ENCODE results near the gene NBL1. TPM values are rescaled to one million over a fixed set of nuclear protein-coding genes. Genes with fewer than 3 reads are reported as not detected.
A peak's percentile ranks its signal among the peaks of the same experiment; 100 is the strongest.

The NBL1 gene
- total RNA-seq, 1 donor from 2014 or later: 2.4 TPM

DNA sequence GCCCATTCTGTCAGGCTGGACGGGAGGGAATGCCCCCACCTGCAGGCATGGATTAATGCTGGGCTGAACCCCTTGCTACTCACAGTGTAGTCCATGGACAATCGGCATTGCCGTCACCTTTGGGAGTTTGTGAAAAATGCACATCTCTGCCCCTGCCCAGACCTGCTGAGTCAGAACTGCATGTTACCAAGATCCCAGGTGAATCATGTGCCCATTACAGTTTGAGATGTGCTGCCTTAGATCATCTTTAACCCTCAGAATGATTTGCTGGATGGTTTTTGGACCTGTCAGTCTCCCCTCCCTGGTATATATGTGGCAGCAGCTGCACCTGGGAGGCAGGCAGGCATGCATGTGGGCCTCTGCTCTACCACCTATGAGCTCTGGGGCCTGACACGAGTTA, 35.6 kb downstream of the NBL1 start:
- Histone ChIP-seq H3K36me3 (no peaks in the 10 kb centered on the region), H3K79me2 (ENCODE audit: low read depth) (no peaks in the 10 kb centered on the region), H3K4me2 (no peak overlapping the region), H3K27me3 (peaks cover 16% of the 10 kb centered on the region), H3K9ac (no peak overlapping the region), H3K4me1 (no peaks in the 10 kb centered on the region), H3K9me3 (ENCODE audit: low read depth) (no peaks in the 10 kb centered on the region), H2AFZ (replicated peaks) (no peak overlapping the region), H3K27ac (no peak overlapping the region), H3K4me3 (no peak overlapping the region), H3F3A (ENCODE audit: low read depth) (no peaks in the 10 kb centered on the region), H4K20me1 (ENCODE audit: low read depth) (peaks cover 14% of the 10 kb centered on the region)
- H3K27me3 Mint-ChIP-seq (ENCODE audit: insufficient read depth, low read depth): peaks cover 10% of the 10 kb centered on the region
- TF ChIP-seq, protein P1, sequence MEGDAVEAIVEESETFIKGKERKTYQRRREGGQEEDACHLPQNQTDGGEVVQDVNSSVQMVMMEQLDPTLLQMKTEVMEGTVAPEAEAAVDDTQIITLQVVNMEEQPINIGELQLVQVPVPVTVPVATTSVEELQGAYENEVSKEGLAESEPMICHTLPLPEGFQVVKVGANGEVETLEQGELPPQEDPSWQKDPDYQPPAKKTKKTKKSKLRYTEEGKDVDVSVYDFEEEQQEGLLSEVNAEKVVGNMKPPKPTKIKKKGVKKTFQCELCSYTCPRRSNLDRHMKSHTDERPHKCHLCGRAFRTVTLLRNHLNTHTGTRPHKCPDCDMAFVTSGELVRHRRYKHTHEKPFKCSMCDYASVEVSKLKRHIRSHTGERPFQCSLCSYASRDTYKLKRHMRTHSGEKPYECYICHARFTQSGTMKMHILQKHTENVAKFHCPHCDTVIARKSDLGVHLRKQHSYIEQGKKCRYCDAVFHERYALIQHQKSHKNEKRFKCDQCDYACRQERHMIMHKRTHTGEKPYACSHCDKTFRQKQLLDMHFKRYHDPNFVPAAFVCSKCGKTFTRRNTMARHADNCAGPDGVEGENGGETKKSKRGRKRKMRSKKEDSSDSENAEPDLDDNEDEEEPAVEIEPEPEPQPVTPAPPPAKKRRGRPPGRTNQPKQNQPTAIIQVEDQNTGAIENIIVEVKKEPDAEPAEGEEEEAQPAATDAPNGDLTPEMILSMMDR (IDR thresholded peaks at IDR 0.05): no peak
- TF ChIP-seq EZH2 (IDR thresholded peaks at IDR 0.05) (no peak), EZH2phosphoT487 (IDR thresholded peaks at IDR 0.05) (no peak)
- H3K36me3 Mint-ChIP-seq: no peaks in the 10 kb centered on the region
- no peak overlapping the region for H3K4me3 Mint-ChIP-seq
- H3K27ac Mint-ChIP-seq: no peak overlapping the region
- DNase-seq (ENCODE audit: low spot score): no peak
- H3K9me3 Mint-ChIP-seq: no peaks in the 10 kb centered on the region
- peaks cover 3% of the 10 kb centered on the region for H3K4me1 Mint-ChIP-seq

DNA sequence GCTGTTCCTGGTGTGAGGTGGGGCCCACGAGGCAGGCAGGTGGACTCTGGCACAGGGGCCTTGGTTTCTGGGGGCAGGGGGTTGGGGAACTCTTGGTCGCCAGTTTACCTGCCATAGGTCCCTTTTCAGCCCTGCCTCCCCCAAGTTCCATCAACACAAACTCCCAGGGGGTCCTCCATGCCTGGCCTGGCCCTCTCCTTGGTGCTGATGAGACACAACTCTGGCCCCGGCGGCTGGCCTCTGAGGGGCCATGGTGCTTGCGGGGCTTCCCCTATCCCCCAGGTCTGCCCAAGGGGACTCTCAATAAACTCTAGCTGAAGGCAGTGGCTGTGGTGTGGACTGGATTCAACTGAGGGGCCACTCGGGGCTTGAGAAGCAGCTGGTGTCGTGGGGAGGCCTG, 36.5 kb downstream of the NBL1 start:
- H4K20me1 ChIP-seq (ENCODE audit: low read depth): peaks cover 8% of the 10 kb centered on the region
- no peaks in the 10 kb centered on the region for H3K4me1 ChIP-seq
- no peaks in the 10 kb centered on the region for H3K36me3 Mint-ChIP-seq
- H3K4me2 ChIP-seq: no peak overlapping the region
- H3K4me3 ChIP-seq: no peak overlapping the region
- peaks cover 10% of the 10 kb centered on the region for H3K27me3 Mint-ChIP-seq (ENCODE audit: insufficient read depth, low read depth)
- H3K36me3 ChIP-seq: no peaks in the 10 kb centered on the region
- H3K27ac ChIP-seq: no peak overlapping the region
- H3K79me2 ChIP-seq (ENCODE audit: low read depth): no peaks in the 10 kb centered on the region
- H3F3A ChIP-seq (ENCODE audit: low read depth): no peaks in the 10 kb centered on the region
- no peaks in the 10 kb centered on the region for H3K9me3 Mint-ChIP-seq
- no peak overlapping the region for H3K27ac Mint-ChIP-seq
- no peaks in the 10 kb centered on the region for H3K9me3 ChIP-seq (ENCODE audit: low read depth)
- H3K4me3 Mint-ChIP-seq: no peak overlapping the region
- no peak overlapping the region for H2AFZ ChIP-seq (replicated peaks)
- peaks cover 7% of the 10 kb centered on the region for H3K27me3 ChIP-seq
- peak; percentile 59 for DNase-seq (ENCODE audit: low spot score)
- H3K4me1 Mint-ChIP-seq: peaks cover 3% of the 10 kb centered on the region
- H3K9ac ChIP-seq: no peak overlapping the region
- TF ChIP-seq EZH2phosphoT487 (IDR thresholded peaks at IDR 0.05) (no peak), EZH2 (IDR thresholded peaks at IDR 0.05) (no peak)
- TF ChIP-seq, protein P1 (IDR thresholded peaks at IDR 0.05): no peak

- no peaks in the 10 kb centered on the region for H3K36me3 Mint-ChIP-seq
- H4K20me1 ChIP-seq (ENCODE audit: low read depth): peaks cover 2% of the 10 kb centered on the region
- H3K36me3 ChIP-seq: no peaks in the 10 kb centered on the region
- H3K4me3 Mint-ChIP-seq: no peak overlapping the region
- DNase-seq (ENCODE audit: low spot score): no peak
- H3K4me2 ChIP-seq: no peak overlapping the region
- H3K4me1 ChIP-seq: no peaks in the 10 kb centered on the region
- H3K79me2 ChIP-seq (ENCODE audit: low read depth): no peaks in the 10 kb centered on the region
- TF ChIP-seq EZH2phosphoT487 (IDR thresholded peaks at IDR 0.05) (no peak), EZH2 (IDR thresholded peaks at IDR 0.05) (no peak)
- TF ChIP-seq, protein P1 (IDR thresholded peaks at IDR 0.05): no peak
- no peak overlapping the region for H3K9ac ChIP-seq
- peaks cover 8% of the 10 kb centered on the region for H3K27me3 Mint-ChIP-seq (ENCODE audit: insufficient read depth, low read depth)
- H3K9me3 Mint-ChIP-seq: no peaks in the 10 kb centered on the region
- no peak overlapping the region for H3K27ac ChIP-seq
- peaks cover 1% of the 10 kb centered on the region for H3F3A ChIP-seq (ENCODE audit: low read depth)
- no peak overlapping the region for H3K27ac Mint-ChIP-seq
- H3K4me1 Mint-ChIP-seq: peaks cover 3% of the 10 kb centered on the region
- no peak overlapping the region for H3K4me3 ChIP-seq
- H3K9me3 ChIP-seq (ENCODE audit: low read depth): no peaks in the 10 kb centered on the region
- no peak overlapping the region for H2AFZ ChIP-seq (replicated peaks)
- no peaks in the 10 kb centered on the region for H3K27me3 ChIP-seq
Measured at GRCh38 chr1:19682257-19682656, 38.1 kb downstream of the NBL1 start.
